Stomach smooth muscle (tissue), 2 donors: ENCODE data around the gene ASIC5.
"Not testable (repeated sequence)": the region's sequence is repeated elsewhere in the genome, so short reads cannot be mapped to it uniquely, and the experiment has no call there.

Experiments used
- H3K27ac ChIP-seq: one replicate; pipeline ENCODE4 v1.7.0; 2013; ENCODE audit warnings: mild to moderate bottlenecking, low read length, inconsistent platforms
- H3K27me3 ChIP-seq, 2 donors: one replicate each; pipeline ENCODE4 v1.7.0; 2013; ENCODE audit warnings: low read length in 2 of 2; ENCODE audit not compliant: insufficient read depth in 2 of 2, control insufficient read depth in 1 of 2
- H3K36me3 ChIP-seq, 2 donors: one replicate each; pipeline ENCODE4 v1.7.0; 2013; ENCODE audit warnings: low read length in 2 of 2; ENCODE audit not compliant: control insufficient read depth in 2 of 2, insufficient read depth in 2 of 2
- H3K4me1 ChIP-seq: one replicate; pipeline ENCODE4 v1.7.0; 2013; ENCODE audit warnings: low read length; ENCODE audit not compliant: control insufficient read depth, insufficient read depth
- H3K4me3 ChIP-seq, 2 donors: one replicate each; pipeline ENCODE4 v1.7.0; 2013; ENCODE audit warnings: low read length in 2 of 2
- H3K9ac ChIP-seq, 2 donors: one replicate each; pipeline ENCODE4 v1.7.0; 2013; ENCODE audit warnings: low read length in 2 of 2, mild to moderate bottlenecking in 1 of 2
- H3K9me3 ChIP-seq, 2 donors: one replicate each; pipeline ENCODE4 v1.7.0; 2013; ENCODE audit warnings: low read length in 2 of 2; ENCODE audit not compliant: control insufficient read depth in 2 of 2
- donor health status: healthy.
- donor health status: Pancreatic carcinoma.

ASIC5 gene

DNA sequence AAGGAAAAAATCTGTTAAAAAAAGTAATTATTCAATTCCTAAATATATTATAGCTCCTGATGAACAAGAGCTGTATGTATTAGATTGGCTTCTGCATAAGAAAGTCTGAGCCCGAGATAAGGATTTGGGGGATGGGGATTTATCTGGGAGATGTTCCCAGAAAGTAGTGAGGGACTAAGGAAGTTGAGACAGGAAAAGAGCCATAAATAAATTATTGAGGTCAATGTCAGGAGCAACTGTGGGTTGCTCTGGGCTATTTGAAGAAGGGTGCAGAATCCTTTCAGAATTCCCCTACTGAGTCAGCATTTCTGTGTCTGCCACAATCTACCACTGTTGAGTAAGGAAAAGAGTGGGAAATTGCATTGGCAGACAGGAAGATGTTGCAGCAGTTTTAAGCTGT is 34.3 kb upstream of the ASIC5 start:
- Histone ChIP-seq H3K27me3 (no peaks in the 10 kb centered on the region), H3K9me3 (no peaks in the 10 kb centered on the region), H3K9ac (no peak overlapping the region), H3K4me3 (no peak overlapping the region), H3K27ac (no peak overlapping the region), H3K36me3 (no peaks in the 10 kb centered on the region), H3K4me1 (no peaks in the 10 kb centered on the region)

DNA sequence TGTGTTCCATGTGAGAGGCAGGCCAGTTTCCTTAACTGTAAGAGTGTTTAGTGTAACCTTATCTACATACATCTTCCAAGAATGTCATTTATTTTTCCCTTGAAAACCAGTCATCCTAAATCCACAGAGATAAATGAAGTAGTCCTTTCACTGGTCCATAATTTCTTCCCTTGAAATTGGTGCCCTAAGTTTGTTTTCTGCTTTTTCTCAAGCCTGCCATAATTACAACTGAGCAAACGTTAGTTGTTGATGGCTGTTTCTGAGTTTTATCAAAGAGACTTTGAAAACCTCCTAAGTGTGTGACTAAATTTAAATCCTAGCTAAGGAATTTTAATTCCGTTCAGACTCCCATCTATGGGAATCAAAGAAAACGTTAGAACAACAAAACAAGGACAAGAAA is 33.8 kb upstream of the ASIC5 start:
- no peaks in the 10 kb centered on the region for H3K4me1 ChIP-seq
- H3K4me3 ChIP-seq = no peak overlapping the region
- no peak overlapping the region for H3K9ac ChIP-seq
- H3K27me3 ChIP-seq = no peaks in the 10 kb centered on the region
- H3K27ac ChIP-seq = no peak overlapping the region
- no peaks in the 10 kb centered on the region for H3K9me3 ChIP-seq
- no peaks in the 10 kb centered on the region for H3K36me3 ChIP-seq

DNA sequence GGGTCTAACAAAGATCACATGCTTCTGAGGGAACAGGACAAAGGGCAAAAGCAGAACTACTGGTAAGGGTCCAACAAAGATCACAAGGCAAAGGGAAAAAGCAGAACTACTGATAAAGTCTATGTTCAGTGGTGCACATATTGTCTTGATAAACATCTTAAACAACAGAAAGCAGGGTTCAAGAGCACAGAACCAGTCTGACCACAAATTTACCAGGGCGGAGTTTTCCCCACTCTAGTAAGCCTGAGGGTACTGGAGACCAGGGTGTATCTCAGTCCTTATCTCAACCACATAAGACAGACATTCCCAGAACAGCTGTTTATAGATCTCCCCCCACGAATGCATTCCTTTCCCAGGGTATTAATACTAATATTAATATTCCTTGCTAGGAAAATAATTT is 32.3 kb upstream of the ASIC5 start:
- H3K9ac ChIP-seq, H3K27me3 ChIP-seq, H3K27ac ChIP-seq, H3K4me3 ChIP-seq, H3K9me3 ChIP-seq, H3K36me3 ChIP-seq, H3K4me1 ChIP-seq: not testable (repeated sequence)

DNA sequence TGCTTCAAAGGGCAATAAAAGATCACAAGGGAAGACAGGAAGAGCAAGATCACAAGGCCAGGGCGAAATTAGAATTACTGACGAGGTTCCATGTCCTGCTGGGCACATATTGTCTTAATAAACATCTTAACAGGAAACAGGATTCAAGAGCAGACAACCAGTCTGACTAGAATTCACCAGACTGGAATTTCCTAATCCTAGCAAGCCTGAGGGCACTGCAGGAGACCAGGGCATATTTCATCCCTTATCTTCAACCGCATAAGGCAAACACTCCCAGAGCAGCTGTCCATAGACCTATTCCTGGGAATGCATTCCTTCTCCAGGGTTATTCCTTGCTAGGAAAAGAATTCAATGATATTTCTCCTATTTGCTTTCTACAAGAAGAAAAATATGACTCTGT is 25.0 kb upstream of the ASIC5 start:
- no peaks in the 10 kb centered on the region for H3K9me3 ChIP-seq

DNA sequence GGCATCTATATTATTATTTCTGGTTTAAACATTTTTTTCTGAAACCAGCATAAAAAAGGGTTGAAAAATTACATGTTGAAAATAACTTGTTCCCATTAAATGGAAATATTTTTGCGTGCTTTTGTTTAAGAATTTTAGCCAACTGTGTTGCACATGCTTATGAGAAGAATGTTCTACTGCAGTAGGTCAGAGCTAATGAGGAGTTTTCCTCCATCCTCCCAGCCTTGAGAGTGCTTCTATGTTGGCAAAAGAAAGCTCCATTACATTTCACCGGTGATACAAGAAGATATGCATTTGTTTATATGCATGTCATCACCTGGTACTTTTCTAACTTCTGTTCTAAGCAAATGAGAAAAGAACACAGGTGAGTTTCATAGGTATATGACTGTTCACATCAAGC is 23.9 kb upstream of the ASIC5 start:
- no peak overlapping the region for H3K4me3 ChIP-seq
- no peaks in the 10 kb centered on the region for H3K4me1 ChIP-seq
- no peaks in the 10 kb centered on the region for H3K9me3 ChIP-seq
- H3K36me3 ChIP-seq = no peaks in the 10 kb centered on the region
- H3K27ac ChIP-seq = no peak overlapping the region
- H3K9ac ChIP-seq = no peak overlapping the region
- H3K27me3 ChIP-seq = no peaks in the 10 kb centered on the region

More for the DNA sequence above, 25.0 kb upstream of the ASIC5 start:
- Histone ChIP-seq H3K27ac (no peak overlapping the region), H3K9ac (no peak overlapping the region), H3K4me3 (no peak overlapping the region), H3K27me3 (no peaks in the 10 kb centered on the region), H3K4me1 (no peaks in the 10 kb centered on the region), H3K36me3 (no peaks in the 10 kb centered on the region)

DNA sequence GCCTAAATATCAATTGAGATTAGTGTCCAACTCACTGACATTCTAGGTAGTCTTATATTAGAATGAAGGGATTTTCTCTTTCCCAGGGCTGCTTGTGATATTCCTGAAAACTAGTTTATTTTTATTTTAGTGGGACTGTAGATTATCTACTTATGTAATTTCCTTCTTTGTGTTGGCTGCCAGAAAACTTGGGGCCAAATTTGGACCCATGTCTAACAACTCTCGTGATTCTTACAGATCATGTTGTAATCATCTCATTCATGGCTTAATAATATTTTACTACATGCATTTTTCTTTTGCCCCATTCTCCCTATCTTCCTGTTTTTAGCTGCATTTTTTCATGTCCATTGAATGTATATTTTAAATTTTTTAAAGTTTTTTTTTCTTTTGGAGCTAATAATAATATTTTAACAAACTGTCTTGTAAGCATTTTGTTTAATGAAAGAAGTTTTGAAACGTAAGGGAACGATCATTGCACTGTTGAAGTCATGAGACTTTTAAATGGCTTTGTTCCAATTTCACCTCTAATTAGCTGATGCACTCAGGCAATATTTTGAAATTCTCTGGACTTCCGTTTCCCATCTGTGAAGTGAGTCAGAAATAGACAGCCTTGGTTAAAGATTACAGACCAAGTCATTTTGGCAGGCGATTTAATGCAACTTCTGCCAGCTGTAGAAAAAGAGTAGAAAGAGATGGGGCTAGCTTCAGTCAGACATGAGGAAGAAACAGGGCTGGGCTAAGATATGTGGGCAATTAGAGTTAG is 23.1 kb upstream of the ASIC5 start:
- no peaks in the 10 kb centered on the region for H3K36me3 ChIP-seq
- H3K27me3 ChIP-seq = no peaks in the 10 kb centered on the region
- H3K27ac ChIP-seq = no peak overlapping the region
- no peak overlapping the region for H3K9ac ChIP-seq
- H3K9me3 ChIP-seq = no peaks in the 10 kb centered on the region
- no peak overlapping the region for H3K4me3 ChIP-seq
- H3K4me1 ChIP-seq = no peaks in the 10 kb centered on the region

DNA sequence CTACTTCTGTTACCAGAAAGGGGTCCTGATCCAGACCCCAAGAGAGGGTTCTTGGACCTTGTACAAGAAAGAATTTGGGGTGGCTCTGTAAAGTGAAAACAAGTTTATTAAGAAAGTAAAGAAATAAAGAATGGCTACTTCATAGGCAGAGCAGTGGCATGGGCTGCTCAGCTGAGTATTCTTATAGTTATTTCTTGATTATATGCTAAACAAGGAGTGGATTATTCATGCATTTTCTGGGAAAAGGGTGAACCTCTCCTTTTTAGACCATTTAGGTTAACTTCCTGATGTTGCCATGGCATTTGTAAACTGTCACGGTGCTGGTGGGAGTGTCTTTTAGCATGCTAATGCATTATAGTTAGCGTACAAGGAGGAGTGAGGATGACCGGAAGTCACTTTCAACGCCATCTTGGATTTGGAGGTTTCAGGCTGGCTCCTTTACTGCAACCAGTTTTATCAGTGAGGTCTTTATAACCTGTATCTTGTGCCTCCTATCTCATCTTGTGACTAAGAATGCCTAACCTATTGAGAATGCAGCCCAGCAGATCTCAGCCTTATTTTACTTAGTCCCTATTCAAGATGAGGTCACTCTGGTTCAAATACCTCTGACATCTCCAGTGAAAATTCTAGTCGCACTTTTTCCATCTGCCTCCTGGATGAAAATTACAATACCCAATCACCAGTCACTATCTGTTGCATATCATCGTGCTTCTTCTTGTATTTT is 21.9 kb upstream of the ASIC5 start:
- H3K27me3 ChIP-seq = no peaks in the 10 kb centered on the region
- no peaks in the 10 kb centered on the region for H3K9me3 ChIP-seq
- H3K4me3 ChIP-seq = no peak overlapping the region
- no peaks in the 10 kb centered on the region for H3K36me3 ChIP-seq
- H3K9ac ChIP-seq = no peak overlapping the region
- H3K4me1 ChIP-seq = no peaks in the 10 kb centered on the region
- no peak overlapping the region for H3K27ac ChIP-seq

DNA sequence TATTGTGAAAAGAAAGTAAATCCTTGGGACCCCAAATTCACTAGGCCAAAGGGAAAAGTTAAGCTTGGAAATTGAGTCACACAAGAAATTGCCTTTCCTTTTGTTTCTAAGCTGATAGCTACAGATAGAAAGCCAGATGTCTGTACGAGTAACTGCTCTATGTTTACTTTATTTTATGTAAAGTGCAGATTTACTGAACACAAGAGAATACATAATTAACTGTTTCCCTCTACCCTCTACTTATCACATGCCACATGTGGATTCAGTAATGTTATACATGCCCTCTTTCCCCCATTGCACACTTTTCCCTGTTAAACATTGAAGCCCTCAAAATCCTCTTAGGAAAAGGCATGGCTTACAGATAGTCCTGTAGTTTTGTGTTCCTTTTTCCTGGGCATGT is 21.0 kb upstream of the ASIC5 start:
- no peaks in the 10 kb centered on the region for H3K9me3 ChIP-seq
- no peaks in the 10 kb centered on the region for H3K36me3 ChIP-seq
- H3K27ac ChIP-seq = no peak overlapping the region
- H3K9ac ChIP-seq = no peak overlapping the region
- no peak overlapping the region for H3K4me3 ChIP-seq
- H3K4me1 ChIP-seq = no peaks in the 10 kb centered on the region
- no peaks in the 10 kb centered on the region for H3K27me3 ChIP-seq

DNA sequence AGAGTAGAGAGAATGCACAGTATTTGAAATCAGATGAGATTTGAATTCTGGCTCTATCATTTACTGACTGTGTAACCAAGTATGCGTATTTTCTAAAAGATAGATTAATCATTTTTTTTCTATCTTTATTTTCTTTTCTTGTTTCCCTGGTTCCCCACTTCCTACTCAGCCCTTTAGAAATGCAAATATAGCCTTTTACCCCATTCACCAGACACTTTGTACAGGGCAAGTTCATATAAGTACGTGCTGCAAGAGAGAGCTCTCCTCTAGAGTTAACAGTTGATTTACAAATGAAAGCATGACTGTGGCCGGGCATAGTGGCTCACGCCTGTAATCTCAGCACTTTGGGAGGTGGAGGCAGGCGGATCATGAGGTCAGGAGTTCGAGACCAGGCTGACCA is 19.6 kb upstream of the ASIC5 start:
- Histone ChIP-seq H3K9ac (no peak overlapping the region), H3K4me1 (no peaks in the 10 kb centered on the region), H3K36me3 (no peaks in the 10 kb centered on the region), H3K27ac (no peak overlapping the region), H3K27me3 (no peaks in the 10 kb centered on the region), H3K9me3 (no peaks in the 10 kb centered on the region), H3K4me3 (no peak overlapping the region)

DNA sequence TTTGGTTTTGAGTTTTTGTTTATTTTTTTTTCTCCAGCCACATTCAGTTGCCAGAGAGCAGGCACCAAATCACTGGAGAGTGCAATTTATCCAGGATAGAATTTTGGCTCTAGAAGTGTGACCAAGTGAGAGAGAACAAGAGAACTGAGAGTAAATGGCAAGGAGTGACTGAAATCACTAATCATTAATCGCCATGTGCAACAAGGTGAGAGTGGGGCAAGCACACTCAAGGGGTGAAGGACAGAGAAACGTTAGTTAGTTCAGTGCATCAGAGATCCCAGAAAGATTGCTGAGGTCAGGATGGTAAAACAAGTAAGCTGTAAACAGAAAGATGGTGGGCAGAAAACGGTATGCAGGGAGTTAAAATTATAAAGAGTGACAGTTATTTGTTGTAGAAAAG is 17.8 kb upstream of the ASIC5 start:
- H3K27me3 ChIP-seq = no peaks in the 10 kb centered on the region
- H3K27ac ChIP-seq = no peak overlapping the region
- H3K36me3 ChIP-seq = no peaks in the 10 kb centered on the region
- H3K4me3 ChIP-seq = no peak overlapping the region
- H3K4me1 ChIP-seq = no peaks in the 10 kb centered on the region
- H3K9me3 ChIP-seq = no peaks in the 10 kb centered on the region
- no peak overlapping the region for H3K9ac ChIP-seq

DNA sequence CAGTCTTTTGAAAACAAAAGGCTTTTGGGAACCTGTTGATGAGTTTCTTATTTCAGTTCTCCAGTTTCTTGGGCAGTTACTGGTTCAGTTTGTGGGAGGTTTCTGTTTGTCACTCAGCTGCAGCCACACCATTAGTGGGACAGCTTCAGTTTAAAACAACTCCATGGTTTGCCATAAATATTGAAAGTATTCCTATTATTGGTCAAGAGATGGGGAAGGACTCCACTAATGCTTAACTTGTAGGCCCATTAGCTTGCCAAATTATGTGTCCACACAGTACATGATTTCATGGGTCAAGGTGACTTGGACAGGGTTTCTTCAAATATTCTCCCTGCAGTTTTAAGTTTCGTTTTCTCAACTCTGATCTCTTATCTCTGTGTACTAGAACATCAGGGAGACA is 15.5 kb upstream of the ASIC5 start:
- no peak overlapping the region for H3K27ac ChIP-seq

More for the DNA sequence above, 15.5 kb upstream of the ASIC5 start:
- H3K9ac ChIP-seq = no peak overlapping the region
- H3K27me3 ChIP-seq = no peaks in the 10 kb centered on the region
- no peaks in the 10 kb centered on the region for H3K4me1 ChIP-seq
- H3K4me3 ChIP-seq = no peak overlapping the region
- H3K36me3 ChIP-seq = no peaks in the 10 kb centered on the region
- no peaks in the 10 kb centered on the region for H3K9me3 ChIP-seq
